ENCODE measurements around the gene GPR173.
A peak's percentile ranks its signal among the peaks of the same experiment; 100 is the strongest.

The GPR173 gene

DNA sequence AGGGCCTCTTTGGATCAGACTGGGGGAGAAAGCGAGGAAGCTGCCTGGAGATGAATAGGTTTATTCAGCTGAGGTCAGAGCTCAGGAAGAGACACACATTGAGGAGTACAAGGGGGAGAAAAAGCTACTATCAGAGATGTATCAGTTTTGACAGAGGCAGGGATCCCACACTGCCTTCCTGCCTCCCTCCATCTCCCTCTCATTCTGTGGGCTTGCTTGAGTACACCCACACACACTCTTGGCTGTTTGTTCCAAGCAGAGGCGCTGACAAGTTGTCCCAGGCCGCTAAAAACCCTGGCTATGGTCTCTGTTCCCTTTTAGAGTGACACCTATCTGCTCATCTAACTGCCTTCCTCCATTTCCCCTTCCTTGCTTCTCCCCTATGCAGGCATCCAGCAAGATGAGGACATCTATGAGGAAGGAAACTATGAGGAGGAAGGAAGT is 38.8 kb downstream of the GPR173 start:
- Histone ChIP-seq H3K36me3 (ENCODE audit: insufficient read depth, low read length) (peaks cover 34% of the 10 kb centered on the region), H3K4me1 (ENCODE audit: insufficient read depth, low read length) (peaks cover 19% of the 10 kb centered on the region), H3K4me2 (ENCODE audit: insufficient read depth, low read length) (no peak overlapping the region), H3K79me2 (ENCODE audit: insufficient read depth, low read length) (peaks cover 20% of the 10 kb centered on the region), H3K4me3 (ENCODE audit: low read depth in 1 of 2, low read length in 2 of 2) (no peak overlapping the region), H4K20me1 (ENCODE audit: insufficient read depth, low read length) (peaks cover 8% of the 10 kb centered on the region), H2AFZ (ENCODE audit: low read depth, low read length) (no peak overlapping the region), H3K9me3 (ENCODE audit: insufficient read depth, low read length, severe bottlenecking) (no peaks in the 10 kb centered on the region), H3K27ac (ENCODE audit: low read length) (no peak overlapping the region), H3K9ac (ENCODE audit: low read depth, low read length) (no peak overlapping the region), H3K27me3 (ENCODE audit: insufficient read depth, low read length, poor library complexity) (no peaks in the 10 kb centered on the region)
- no peak for ATAC-seq (ENCODE audit: insufficient read depth, low read depth)
- TF ChIP-seq EZH2 (IDR thresholded peaks at IDR 0.05; ENCODE audit: borderline replicate concordance, low read depth, low read length, severe bottlenecking) = no peak
- no peak for TF ChIP-seq CTCF (IDR thresholded peaks at IDR 0.05; ENCODE audit: borderline replicate concordance, extremely low read depth, low read length, poor library complexity, severe bottlenecking)
- DNase-seq = no peak

DNA sequence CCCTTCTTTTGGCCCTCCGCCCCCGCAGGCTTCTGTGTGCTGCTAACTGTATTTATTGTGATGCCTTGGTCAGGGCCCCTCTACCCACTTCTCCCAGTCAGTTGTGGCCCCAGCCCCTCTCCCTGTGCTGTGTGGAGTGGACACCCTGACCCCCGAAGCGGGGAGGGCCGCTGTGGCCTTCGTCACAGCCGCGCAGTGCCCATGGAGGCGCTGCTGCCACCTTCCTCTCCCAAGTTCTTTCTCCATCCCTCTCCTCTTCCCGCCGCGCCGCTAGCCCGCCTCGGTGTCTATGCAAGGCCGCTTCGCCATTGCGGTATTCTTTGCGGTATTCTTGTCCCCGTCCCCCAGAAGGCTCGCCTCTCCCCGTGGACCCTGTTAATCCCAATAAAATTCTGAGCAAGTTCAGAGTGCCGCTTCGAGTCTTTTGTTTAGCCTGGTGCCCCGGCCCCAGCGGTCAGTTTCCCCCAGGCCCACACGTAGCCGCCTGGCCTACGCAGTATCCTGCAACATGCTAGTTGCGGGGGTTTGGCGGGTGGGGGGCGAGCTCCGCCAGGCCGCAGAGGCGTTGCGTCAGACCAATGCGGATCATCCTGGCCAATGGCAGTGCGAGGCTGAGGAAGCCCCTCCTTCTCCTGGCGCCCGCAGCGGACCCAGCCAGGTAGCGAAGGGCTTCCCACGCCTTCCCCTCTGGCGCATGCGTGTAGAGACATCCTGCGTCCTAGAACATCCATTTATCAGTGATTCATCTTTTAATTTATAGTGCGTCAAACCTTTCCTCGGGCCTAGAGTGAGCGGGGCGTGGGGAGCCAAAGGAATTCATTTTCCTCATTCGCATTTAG is 39.8 kb downstream of the GPR173 start:
- H4K20me1 ChIP-seq (ENCODE audit: insufficient read depth, low read length) = peaks cover 4% of the 10 kb centered on the region; the same call in 1 of the 2 replicates
- DNase-seq = no peak
- no peaks in the 10 kb centered on the region for H3K9me3 ChIP-seq (ENCODE audit: insufficient read depth, low read length, severe bottlenecking)
- peaks cover 18% of the 10 kb centered on the region for H3K4me1 ChIP-seq (ENCODE audit: insufficient read depth, low read length)
- no peak for TF ChIP-seq CTCF (IDR thresholded peaks at IDR 0.05; ENCODE audit: borderline replicate concordance, extremely low read depth, low read length, poor library complexity, severe bottlenecking)
- TF ChIP-seq EZH2 (IDR thresholded peaks at IDR 0.05; ENCODE audit: borderline replicate concordance, low read depth, low read length, severe bottlenecking) = no peak
- peaks cover 34% of the 10 kb centered on the region for H3K36me3 ChIP-seq (ENCODE audit: insufficient read depth, low read length)
- H3K27ac ChIP-seq (ENCODE audit: low read length) = no peak overlapping the region
- no peak overlapping the region for H3K4me2 ChIP-seq (ENCODE audit: insufficient read depth, low read length)
- H2AFZ ChIP-seq (ENCODE audit: low read depth, low read length) = no peak overlapping the region
- no peak for ATAC-seq (ENCODE audit: insufficient read depth, low read depth)
- H3K9ac ChIP-seq (ENCODE audit: low read depth, low read length) = no peak overlapping the region
- peaks cover 11% of the 10 kb centered on the region for H3K79me2 ChIP-seq (ENCODE audit: insufficient read depth, low read length)
- no peaks in the 10 kb centered on the region for H3K27me3 ChIP-seq (ENCODE audit: insufficient read depth, low read length, poor library complexity)
- no peak overlapping the region for H3K4me3 ChIP-seq (ENCODE audit: low read depth in 1 of 2, low read length in 2 of 2)

GRCh38 chrX:53089224-53089842 is 40.7 kb downstream of the GPR173 start:
- H3K27ac ChIP-seq (ENCODE audit: low read length) = no peak overlapping the region
- no peak overlapping the region for H3K4me3 ChIP-seq (ENCODE audit: low read depth in 1 of 2, low read length in 2 of 2)
- peak; percentile 79 for TF ChIP-seq CTCF (IDR thresholded peaks at IDR 0.05; ENCODE audit: borderline replicate concordance, extremely low read depth, low read length, poor library complexity, severe bottlenecking)
- no peak for TF ChIP-seq EZH2 (IDR thresholded peaks at IDR 0.05; ENCODE audit: borderline replicate concordance, low read depth, low read length, severe bottlenecking)
- ATAC-seq (ENCODE audit: insufficient read depth, low read depth) (no peak), DNase-seq (peak; percentile 52)
- H3K36me3 ChIP-seq (ENCODE audit: insufficient read depth, low read length) = peaks cover 25% of the 10 kb centered on the region
- peaks cover 3% of the 10 kb centered on the region for H3K79me2 ChIP-seq (ENCODE audit: insufficient read depth, low read length)
- no peak overlapping the region for H3K4me2 ChIP-seq (ENCODE audit: insufficient read depth, low read length)
- no peaks in the 10 kb centered on the region for H3K27me3 ChIP-seq (ENCODE audit: insufficient read depth, low read length, poor library complexity)
- H3K4me1 ChIP-seq (ENCODE audit: insufficient read depth, low read length) = peaks cover 11% of the 10 kb centered on the region
- H4K20me1 ChIP-seq (ENCODE audit: insufficient read depth, low read length) = no peaks in the 10 kb centered on the region
- H3K9me3 ChIP-seq (ENCODE audit: insufficient read depth, low read length, severe bottlenecking) = no peaks in the 10 kb centered on the region
- H3K9ac ChIP-seq (ENCODE audit: low read depth, low read length) = no peak overlapping the region
- no peak overlapping the region for H2AFZ ChIP-seq (ENCODE audit: low read depth, low read length)

Data from DND-41 (cell line).